ENCODE data around the gene SPOCK3.

SPOCK3 gene

DNA sequence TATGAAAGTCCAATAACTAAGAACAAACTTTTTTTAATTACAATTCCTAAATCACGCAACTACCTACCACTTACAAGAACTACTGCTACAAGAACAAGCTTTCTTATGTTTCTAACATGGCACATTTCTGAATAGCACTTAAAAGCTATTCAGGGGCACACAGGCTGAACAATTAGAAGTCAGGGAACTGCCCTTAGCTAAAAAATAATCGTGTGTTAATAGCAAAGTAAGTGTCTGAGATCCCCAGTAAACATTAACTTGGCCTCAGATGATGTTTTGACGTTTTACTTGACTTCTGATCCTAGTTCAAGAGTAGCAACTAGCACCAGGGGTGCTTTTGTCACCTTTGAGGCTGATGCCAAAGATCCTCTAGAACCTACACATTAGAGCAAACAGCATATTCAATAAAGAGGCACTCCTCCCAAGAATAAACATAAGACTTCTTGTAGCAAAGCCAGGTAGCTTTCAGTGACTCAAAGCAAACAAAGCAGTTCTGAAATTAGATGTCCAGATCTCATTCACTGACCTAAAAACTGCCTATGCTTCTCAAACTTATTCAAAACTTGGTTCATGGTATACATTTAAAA lies 16.2 kb downstream of the SPOCK3 start:
- no peak for DNase-seq (ENCODE audit: low read depth)
- TF ChIP-seq, protein P1, sequence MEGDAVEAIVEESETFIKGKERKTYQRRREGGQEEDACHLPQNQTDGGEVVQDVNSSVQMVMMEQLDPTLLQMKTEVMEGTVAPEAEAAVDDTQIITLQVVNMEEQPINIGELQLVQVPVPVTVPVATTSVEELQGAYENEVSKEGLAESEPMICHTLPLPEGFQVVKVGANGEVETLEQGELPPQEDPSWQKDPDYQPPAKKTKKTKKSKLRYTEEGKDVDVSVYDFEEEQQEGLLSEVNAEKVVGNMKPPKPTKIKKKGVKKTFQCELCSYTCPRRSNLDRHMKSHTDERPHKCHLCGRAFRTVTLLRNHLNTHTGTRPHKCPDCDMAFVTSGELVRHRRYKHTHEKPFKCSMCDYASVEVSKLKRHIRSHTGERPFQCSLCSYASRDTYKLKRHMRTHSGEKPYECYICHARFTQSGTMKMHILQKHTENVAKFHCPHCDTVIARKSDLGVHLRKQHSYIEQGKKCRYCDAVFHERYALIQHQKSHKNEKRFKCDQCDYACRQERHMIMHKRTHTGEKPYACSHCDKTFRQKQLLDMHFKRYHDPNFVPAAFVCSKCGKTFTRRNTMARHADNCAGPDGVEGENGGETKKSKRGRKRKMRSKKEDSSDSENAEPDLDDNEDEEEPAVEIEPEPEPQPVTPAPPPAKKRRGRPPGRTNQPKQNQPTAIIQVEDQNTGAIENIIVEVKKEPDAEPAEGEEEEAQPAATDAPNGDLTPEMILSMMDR (IDR thresholded peaks at IDR 0.05; ENCODE audit: low read depth, low read length, missing control alignments), result no peak
- in situ Hi-C loops (cut with HindIII; ENCODE audit: low sequenced_read_pairs), result no loop called here
- H3K4me3 ChIP-seq (ENCODE audit: low read depth, low read length), result no peak overlapping the region

DNA sequence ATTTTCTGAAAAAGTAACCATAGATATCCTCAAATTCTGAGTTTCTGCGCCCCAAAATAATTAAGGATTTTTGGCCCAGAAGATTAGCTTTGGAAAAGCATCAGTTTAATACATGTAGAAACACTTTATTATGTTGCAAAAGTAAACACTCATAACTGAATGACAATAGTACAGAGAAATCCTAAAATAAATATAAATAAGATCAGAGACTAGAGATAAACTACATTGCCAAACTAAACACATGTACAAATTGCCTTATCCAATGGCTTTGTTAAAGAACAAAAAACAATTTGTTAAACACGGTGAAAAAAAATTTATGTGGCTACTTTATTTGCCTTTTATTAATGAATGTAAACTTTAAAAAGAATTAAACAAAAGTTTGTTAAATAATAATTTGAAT lies 17.5 kb downstream of the SPOCK3 start:
- in situ Hi-C loops (cut with HindIII; ENCODE audit: low sequenced_read_pairs), result no loop called here
- H3K4me3 ChIP-seq (ENCODE audit: low read depth, low read length), result no peak overlapping the region
- no peak for DNase-seq (ENCODE audit: low read depth)
- TF ChIP-seq, protein P1 (IDR thresholded peaks at IDR 0.05; ENCODE audit: low read depth, low read length, missing control alignments), result no peak

DNA sequence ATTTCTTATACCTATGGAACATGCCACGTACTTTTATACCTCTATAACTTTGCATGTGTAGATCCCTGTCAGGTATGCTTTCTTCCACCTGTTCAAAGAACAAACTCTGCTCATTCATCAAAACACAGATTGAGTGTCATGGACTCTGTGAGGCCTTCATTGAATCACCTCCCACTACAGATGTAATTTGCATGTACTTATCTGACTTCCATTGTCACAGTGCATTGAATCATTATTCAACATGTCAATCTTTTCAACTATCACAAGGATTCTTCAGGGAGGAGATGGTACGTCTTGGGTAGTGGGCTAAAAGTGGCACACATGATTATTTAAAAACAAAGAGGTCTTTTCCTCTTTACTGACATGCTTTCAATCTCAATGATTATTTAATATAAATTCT lies 24.1 kb downstream of the SPOCK3 start:
- H3K4me3 ChIP-seq (ENCODE audit: low read depth, low read length), result no peak overlapping the region
- TF ChIP-seq, protein P1 (IDR thresholded peaks at IDR 0.05; ENCODE audit: low read depth, low read length, missing control alignments), result no peak
- in situ Hi-C loops (cut with HindIII; ENCODE audit: low sequenced_read_pairs), result no loop called here
- DNase-seq (ENCODE audit: low read depth), result no peak

DNA sequence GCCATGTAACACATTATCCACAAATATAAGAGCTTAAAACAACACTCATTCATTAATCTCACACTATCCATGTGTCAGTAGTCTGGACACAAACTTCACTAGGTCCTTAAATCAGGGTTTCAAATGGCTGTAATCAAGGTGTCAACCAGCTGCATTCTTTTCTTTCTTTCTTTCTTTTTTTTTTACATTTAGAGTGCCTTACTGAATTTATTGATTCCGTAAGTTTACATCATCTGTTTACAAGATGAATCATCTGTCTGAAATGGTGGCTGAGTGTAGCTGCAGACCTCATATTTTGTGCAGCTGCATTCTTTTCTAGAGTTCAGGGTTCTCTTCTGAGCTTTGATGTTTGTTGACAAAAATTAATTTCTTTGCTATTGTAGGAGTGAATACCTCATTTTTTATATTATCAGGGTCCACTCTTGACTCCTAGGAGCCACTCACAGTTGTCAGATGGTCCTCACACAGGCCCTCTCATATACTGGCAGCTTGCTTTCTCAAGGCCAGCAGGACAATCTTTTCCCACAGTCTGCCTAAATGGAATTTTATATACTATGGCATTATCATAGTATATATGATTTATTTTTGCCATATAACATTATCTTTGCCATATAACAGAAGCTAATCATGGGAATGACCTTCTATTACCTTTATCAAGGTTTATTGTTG lies 37.8 kb downstream of the SPOCK3 start:
- no peak for DNase-seq (ENCODE audit: low read depth)
- in situ Hi-C loops (cut with HindIII; ENCODE audit: low sequenced_read_pairs), result no loop called here
- H3K4me3 ChIP-seq (ENCODE audit: low read depth, low read length), result no peak overlapping the region
- TF ChIP-seq, protein P1 (IDR thresholded peaks at IDR 0.05; ENCODE audit: low read depth, low read length, missing control alignments), result no peak

DNA sequence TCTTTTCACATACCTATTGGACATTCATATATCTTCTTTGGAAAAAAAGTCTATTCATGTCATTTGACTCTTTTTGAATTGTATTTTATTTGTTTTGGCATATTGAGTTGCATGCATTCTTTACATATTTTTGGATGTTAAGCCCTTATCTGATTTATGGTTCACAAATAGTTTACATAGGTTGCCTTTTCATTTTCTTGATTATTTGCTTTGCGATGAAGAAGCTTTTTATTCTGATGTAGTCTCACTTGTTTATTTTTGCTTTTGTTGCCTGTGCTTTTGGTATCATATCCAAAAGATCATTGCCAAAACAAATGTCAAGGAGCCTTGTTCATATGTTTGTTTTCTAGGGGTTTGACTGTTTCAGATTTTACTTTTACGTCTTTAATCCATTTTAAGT lies 43.9 kb downstream of the SPOCK3 start:
- in situ Hi-C loops (cut with HindIII; ENCODE audit: low sequenced_read_pairs), result no loop called here
- no peak overlapping the region for H3K4me3 ChIP-seq (ENCODE audit: low read depth, low read length)
- DNase-seq (ENCODE audit: low read depth), result no peak
- TF ChIP-seq, protein P1 (IDR thresholded peaks at IDR 0.05; ENCODE audit: low read depth, low read length, missing control alignments), result no peak

DNA sequence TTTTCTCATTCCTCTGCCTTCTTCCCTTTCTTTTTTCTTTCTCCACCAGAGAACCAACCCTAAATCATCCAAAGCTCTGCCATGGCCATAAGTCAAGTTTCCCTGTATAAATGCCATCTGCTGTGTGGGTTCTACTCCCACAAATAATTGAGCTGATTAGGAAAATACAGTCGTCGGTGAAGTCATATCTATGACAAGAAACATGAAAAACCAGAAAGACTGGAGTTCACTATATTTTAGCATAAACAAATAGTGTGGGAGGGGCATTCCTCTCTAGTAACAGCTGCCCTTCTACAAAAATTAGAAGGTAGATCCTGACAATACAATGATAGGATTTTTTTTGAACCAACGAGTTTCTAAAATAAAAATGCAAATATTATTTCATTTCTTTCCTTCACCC lies 48.8 kb downstream of the SPOCK3 start:
- no peak overlapping the region for H3K4me3 ChIP-seq (ENCODE audit: low read depth, low read length)
- DNase-seq (ENCODE audit: low read depth), result no peak
- TF ChIP-seq, protein P1 (IDR thresholded peaks at IDR 0.05; ENCODE audit: low read depth, low read length, missing control alignments), result no peak
- in situ Hi-C loops (cut with HindIII; ENCODE audit: low sequenced_read_pairs), result no loop called here
